DND-41 (cell line): ENCODE data around the gene RMND5A.

ENCODE experiments used
- CTCF ChIP-seq: IDR thresholded peaks from 2 replicates; pipeline ENCODE4 v1.5.1; 2012; ENCODE audit warnings: borderline replicate concordance, low read length, moderate library complexity, mild to moderate bottlenecking; ENCODE audit not compliant: poor library complexity, severe bottlenecking; ENCODE audit errors: extremely low read depth
- EZH2 ChIP-seq: IDR thresholded peaks from 3 replicates; pipeline ENCODE4 v1.6.1; 2012; ENCODE audit warnings: borderline replicate concordance, low read depth, mild to moderate bottlenecking, moderate library complexity, low read length, inconsistent platforms; ENCODE audit not compliant: severe bottlenecking

GRCh38 chr2:86815611-86816010 lies 95.5 kb downstream of the RMND5A start:
- no peak for TF ChIP-seq CTCF
- TF ChIP-seq EZH2: no peak
